Stimulated activated CD8-positive, alpha-beta memory T cell treated with anti-CD3 and anti-CD28 coated beads, Interleukin-4, amount 100 ng/mL, for 48 hours (primary cell): ENCODE results near the gene TAF11L11.
"Not testable (repeated sequence)": the region's sequence is repeated elsewhere in the genome, so short reads cannot be mapped to it uniquely, and the experiment has no call there.

Experiments used
- DNase-seq: peaks from one replicate; pipeline ENCODE4 v3.0.0-alpha.2; 2020

The TAF11L11 gene

DNA sequence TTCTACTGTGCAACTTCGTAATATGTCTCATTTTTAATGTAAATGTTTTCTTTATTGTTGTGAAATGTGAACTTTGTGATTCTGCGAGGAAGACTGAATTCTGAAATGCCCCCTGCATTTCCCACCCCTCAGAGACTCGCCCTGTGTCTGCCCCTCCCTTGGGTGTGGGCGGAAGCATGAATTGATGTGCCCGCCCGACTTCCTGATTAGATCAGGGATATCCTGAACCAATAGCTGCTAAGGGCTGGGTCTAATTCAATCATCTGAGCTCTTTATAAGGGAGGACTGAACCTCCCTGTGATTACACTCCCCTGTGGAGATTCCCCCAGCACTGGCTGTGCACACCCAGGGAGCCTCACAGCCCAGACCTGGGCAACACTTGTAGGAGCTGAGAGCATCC is at the start of gene TAF11L11:
TAF11L11 (plus strand) TSS at position 304 of the 400 bp plus-strand sequence.
- not testable (repeated sequence) for DNase-seq

GRCh38 chr5:17585658-17586057 is 18.3 kb upstream of the TAF11L11 start, which contains the start of gene TAF11L7:
TAF11L7 (minus strand) TSS chr5:17585758.
- DNase-seq = not testable (repeated sequence)

DNA sequence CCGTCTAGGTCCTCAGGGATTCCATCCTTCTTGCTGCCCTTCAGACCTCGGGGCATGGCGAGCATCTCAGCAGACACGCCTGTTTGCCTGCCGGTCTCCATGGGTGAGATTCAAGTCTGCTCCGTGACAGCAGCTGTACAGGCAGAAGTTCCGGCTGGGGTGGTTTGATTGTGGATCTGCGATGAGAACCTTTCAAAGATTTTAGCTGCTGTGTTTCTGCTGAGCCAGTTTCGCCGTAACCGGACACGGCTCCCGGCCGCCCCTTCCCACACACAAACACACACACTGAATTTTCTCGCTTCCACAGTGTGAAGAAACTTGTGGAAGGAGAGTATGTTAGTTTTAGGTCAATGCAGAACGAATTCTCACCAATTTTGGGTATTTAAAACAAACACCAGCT is 13.1 kb upstream of the TAF11L11 start, which contains the start of gene TAF11L8:
TAF11L8 (minus strand) TSS at position 101 of the 400 bp plus-strand sequence.
- not testable (repeated sequence) for DNase-seq

DNA sequence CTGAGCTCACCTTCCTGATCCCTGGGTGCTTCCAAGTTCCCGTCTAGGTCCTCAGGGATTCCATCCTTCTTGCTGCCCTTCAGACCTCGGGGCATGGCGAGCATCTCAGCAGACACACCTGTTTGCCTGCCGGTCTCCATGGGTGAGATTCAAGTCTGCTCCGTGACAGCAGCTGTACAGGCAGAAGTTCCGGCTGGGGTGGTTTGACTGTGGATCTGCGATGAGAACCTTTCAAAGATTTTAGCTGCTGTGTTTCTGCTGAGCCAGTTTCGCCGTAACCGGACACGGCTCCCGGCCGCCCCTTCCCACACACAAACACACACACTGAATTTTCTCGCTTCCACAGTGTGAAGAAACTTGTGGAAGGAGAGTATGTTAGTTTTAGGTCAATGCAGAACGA is 9.7 kb upstream of the TAF11L11 start, which contains the start of gene TAF11L9:
TAF11L9 (minus strand) TSS at position 140 of the 400 bp plus-strand sequence.
- not testable (repeated sequence) for DNase-seq

- DNase-seq = not testable (repeated sequence)
Measured at GRCh38 chr5:17597728-17598127, 6.3 kb upstream of the TAF11L11 start, which contains the start of gene TAF11L10. TAF11L10 (minus strand) TSS chr5:17597828.

GRCh38 chr5:17604951-17605350 is 968 bp downstream of the TAF11L11 start:
- no peak for DNase-seq

DNA sequence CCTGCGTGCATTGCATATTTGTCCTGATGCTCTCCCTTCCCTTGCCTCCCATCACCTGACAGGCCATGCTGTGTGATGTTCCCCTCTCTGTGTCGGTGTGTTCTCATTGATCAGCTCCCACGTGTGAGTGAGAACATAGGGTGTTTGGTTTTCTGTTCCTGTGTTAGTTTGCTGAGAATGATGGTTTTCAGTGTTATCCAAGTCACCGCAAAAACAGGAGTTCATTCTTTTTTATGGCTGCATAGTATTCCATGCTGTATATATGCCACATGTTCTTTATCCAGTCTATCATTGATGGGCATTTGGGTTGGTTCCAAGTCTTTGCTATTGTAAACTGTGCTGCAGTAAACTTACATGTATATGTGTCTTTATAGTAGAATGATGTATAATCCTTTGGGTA is 3.5 kb downstream of the TAF11L11 start:
- DNase-seq = not testable (repeated sequence)

GRCh38 chr5:17610092-17610491 is 6.1 kb downstream of the TAF11L11 start, which contains the start of gene TAF11L12:
TAF11L12 (plus strand) TSS chr5:17610392.
- DNase-seq = not testable (repeated sequence)

DNA sequence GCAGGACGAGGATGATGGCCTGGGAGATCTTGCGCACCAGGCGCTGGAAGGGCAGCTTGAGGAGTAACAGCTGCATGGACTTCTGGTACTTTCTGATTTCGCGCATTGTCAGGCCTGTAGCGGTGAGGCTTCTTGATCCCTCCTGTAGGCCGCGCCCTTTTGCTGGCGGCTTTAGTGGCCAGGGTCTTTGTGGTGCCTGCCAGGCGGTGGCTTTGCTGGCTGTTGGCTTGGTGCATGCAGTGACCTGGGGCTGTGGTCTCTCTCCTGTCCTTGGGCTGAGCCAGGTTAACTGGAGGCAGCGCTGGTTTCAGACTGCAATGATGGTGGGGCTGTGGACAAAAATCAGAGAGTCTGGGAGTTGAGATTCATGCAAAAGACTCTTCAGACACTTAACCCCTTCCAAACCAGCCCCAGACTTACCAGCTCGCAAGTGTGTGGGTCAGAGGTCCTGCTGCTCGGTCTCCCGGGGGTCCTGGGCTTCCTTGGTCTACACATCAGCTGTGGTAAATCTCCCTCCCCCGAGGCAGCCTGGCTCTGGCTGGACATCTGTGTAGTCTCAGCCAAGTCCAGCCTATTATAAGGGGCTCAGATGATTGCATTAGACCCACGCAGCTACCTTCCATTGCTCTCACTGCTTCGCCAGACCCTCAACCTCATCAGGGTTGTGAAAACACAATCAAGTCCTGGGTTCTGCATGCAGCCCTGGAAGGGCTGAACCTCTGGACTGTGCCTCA is 11.1 kb downstream of the TAF11L11 start:
- DNase-seq = no peak

- no peak for DNase-seq
Measured at GRCh38 chr5:17619354-17619753, 15.4 kb downstream of the TAF11L11 start.

- DNase-seq = no peak
Measured at GRCh38 chr5:17620627-17621026, 16.6 kb downstream of the TAF11L11 start.

DNA sequence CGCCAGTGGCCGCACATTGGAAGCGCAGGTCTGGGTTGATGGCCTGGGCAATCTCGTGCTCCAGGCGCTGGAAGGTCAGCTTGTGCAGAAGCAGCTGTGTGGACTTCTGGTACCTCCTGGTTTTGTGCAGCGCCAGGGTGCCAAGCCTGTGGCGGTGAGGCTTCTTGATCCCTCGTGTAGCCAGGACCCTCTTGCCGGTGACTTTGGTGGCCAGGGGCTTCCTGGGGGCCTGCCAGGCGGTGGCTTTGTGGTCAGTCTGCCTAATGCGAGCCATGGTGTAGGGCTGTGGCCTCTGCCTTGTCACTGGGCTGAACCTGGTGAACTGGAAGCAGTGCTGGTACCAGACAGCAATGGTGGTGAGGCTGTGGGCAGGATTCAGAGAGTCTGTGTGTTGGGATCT is 21.7 kb downstream of the TAF11L11 start:
- DNase-seq = no peak

GRCh38 chr5:17631788-17632187 is 27.8 kb downstream of the TAF11L11 start, which contains the start of gene TAF11L13:
TAF11L13 (plus strand) TSS chr5:17632088.
- not testable (repeated sequence) for DNase-seq

GRCh38 chr5:17634160-17634559 is 30.2 kb downstream of the TAF11L11 start, which contains the start of gene TAF11L14:
TAF11L14 (plus strand) TSS chr5:17634460.
- DNase-seq = no peak

DNA sequence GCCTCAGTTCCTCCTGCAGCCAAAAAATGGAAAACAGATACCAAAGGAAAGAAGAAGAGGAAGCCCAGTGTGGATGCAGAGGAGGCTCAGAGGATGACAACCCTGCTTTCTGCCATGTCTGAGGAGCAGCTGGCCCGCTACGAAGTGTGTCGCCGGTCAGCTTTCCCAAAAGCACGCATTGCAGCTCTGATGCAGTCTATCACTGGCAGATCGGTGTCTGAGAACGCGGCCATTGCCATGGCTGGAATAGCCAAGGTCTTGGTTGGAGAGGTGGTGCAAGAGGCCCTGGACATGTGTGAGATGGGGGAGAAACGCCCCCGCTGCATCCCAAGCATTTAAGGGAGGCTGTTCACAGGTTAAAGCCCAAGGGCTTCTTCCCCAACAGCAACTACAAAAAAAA is 45.2 kb downstream of the TAF11L11 start:
- not testable (repeated sequence) for DNase-seq

- not testable (repeated sequence) for DNase-seq
Measured at GRCh38 chr5:17655201-17655759, 51.3 kb downstream of the TAF11L11 start.
